Upper lobe of left lung (tissue), 6 donors: ENCODE results near the gene PROSER3. TPM values are rescaled to one million over a fixed set of nuclear protein-coding genes. Genes with fewer than 3 reads are reported as not detected.

Experiments
- ATAC-seq, 2 donors: fragments of 200-7000 bp; cut with Tn5 transposase; one replicate each; pipeline ENCODE4 v1.9.1; 2022; ENCODE audit warnings: mild to moderate bottlenecking in 2 of 2, moderate library complexity in 2 of 2; ENCODE audit not compliant: low FRiP score in 2 of 2
- DNase-seq, 2 donors: peaks; one replicate each; pipeline ENCODE4 v3.0.0-alpha.2; 2019 to 2020
- H3K27ac ChIP-seq, 4 donors: fragments of 200-600 bp; sonication (generic); one replicate each; pipeline ENCODE4 v1.5.1; 2016 to 2019
- H3K27me3 ChIP-seq, 4 donors: fragments of 200-600 bp; sonication (generic); one replicate each; pipeline ENCODE4 v1.5.1; 2017 to 2019
- H3K36me3 ChIP-seq, 4 donors: fragments of 200-600 bp; sonication (generic); one replicate each; pipeline ENCODE4 v1.5.1; 2016 to 2019
- H3K4me1 ChIP-seq, 4 donors: fragments of 200-600 bp; sonication (generic); one replicate each; pipeline ENCODE4 v1.5.1; 2018 to 2019
- H3K4me3 ChIP-seq, 4 donors: fragments of 200-600 bp; sonication (generic); one replicate each; pipeline ENCODE4 v1.5.1; 2017 to 2019; ENCODE audit warnings: mild to moderate bottlenecking in 2 of 4, moderate library complexity in 1 of 4
- H3K9me3 ChIP-seq, 4 donors: fragments of 200-600 bp; sonication (generic); one replicate each; pipeline ENCODE4 v1.5.1; 2018 to 2019
- EP300 ChIP-seq, 4 donors: sonication (generic); formaldehyde crosslinking; IDR thresholded peaks; one replicate each; pipeline ENCODE4 v1.5.1; 2017; ENCODE audit warnings: antibody characterized with exemption in 4 of 4, control low read depth in 2 of 4
- POLR2A ChIP-seq, 4 donors: fragments of 450-650 bp; IDR thresholded peaks; one replicate each; pipeline ENCODE4 v1.5.1; 2016 to 2017; ENCODE audit warnings: antibody characterized with exemption in 4 of 4, mild to moderate bottlenecking in 2 of 4
- POLR2AphosphoS5 ChIP-seq, 2 donors: sonication (generic); formaldehyde crosslinking; IDR thresholded peaks; one replicate each; pipeline ENCODE4 v1.5.1; 2017; ENCODE audit warnings: antibody characterized with exemption in 2 of 2
- WGBS, 2 donors: methylation state at CpG; one replicate each; pipeline ENCODE4 v1.1.5; 2017 to 2018; 5-methylcytosine and 5-hydroxymethylcytosine counted together
- total RNA-seq, 6 donors: library from RNA; depleted of rRNA in 4 of 6; stranded (reverse); fragments of >200 nt in 4 of 6; gene quantifications; one replicate each; pipeline versions ENCODE4 v1.1.0 to v1.2.1, GENCODE V29; 2016 to 2021
- TF ChIP-seq, protein P1 (sequence below), 6 experiments: fragments of 450-650 bp in 4 of 6; fragments of 200-600 bp in 2 of 6; sonication (generic) in 2 of 6; IDR thresholded peaks; one replicate each; pipeline ENCODE4 v1.5.1; 2016 to 2019; ENCODE audit warnings: antibody characterized with exemption in 6 of 6
- donor health status: DM: no; HTN: no; CAD: no; lungs with moderate emphysema.
- donor health status: DM: no; HTN: yes; CAD: no; lungs with severe emphysema.

The PROSER3 gene
- total RNA-seq, 6 donors from 2014 or later = 13.8 to 32.5 (median 19.5) TPM

DNA sequence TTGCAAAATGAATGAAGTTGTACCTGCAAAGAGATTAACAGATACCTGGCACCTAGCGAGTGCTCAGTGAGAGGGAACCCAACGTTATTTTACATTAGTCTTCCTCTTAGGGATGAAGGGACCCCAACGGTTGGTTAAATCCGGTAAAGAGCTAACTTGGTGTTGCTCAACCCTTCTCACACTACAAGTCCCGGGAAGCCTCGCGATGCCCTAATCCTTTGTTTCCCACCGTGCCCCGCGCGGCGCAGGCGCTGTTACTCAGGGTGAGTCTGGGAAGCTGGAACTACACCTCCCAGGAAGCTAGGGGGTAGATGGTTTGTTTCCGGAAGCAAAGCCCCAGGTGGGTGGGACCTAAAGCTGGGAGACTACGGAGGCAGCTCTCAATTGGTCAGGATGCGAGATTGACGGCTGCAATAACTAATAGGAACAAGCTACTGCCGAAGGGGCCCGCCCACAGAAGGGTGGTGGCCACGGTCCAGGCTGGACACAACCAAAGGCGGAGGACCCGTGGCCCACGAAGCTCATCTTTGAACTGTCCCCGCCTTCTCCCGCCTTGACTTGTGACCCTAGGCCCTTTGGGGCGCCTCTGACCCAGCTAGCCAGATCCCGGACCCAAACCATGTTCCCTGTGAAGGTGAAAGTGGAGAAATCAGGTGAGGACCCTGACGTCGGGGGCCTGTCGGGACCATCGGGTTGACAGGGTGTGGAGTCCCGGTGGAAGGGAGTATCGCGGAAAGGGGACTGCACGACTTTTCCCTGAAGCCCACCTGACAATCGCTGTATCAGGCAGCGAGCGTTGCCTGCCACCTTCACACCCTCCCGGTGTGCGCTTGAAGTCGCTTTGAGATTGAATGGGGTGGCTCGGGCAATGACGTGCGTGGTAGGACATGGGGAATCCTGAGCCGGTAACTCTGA, 9.6 kb upstream of the PROSER3 start, which contains the start of gene LIN37:
Gene LIN37, plus strand, starts transcription at position 471 of the 915 bp plus-strand sequence. Its CDS starts 149 bp downstream, at position 620.
- TF ChIP-seq, protein P1, sequence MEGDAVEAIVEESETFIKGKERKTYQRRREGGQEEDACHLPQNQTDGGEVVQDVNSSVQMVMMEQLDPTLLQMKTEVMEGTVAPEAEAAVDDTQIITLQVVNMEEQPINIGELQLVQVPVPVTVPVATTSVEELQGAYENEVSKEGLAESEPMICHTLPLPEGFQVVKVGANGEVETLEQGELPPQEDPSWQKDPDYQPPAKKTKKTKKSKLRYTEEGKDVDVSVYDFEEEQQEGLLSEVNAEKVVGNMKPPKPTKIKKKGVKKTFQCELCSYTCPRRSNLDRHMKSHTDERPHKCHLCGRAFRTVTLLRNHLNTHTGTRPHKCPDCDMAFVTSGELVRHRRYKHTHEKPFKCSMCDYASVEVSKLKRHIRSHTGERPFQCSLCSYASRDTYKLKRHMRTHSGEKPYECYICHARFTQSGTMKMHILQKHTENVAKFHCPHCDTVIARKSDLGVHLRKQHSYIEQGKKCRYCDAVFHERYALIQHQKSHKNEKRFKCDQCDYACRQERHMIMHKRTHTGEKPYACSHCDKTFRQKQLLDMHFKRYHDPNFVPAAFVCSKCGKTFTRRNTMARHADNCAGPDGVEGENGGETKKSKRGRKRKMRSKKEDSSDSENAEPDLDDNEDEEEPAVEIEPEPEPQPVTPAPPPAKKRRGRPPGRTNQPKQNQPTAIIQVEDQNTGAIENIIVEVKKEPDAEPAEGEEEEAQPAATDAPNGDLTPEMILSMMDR (IDR thresholded peaks at IDR 0.05) = peak in 4 of 6 experiments; percentile 23 to 62 (median 50)
- TF ChIP-seq EP300 (IDR thresholded peaks at IDR 0.05) (no peak), POLR2A (IDR thresholded peaks at IDR 0.05) (peak in 3 of 4 donors; percentile 55 to 92 (median 91)), POLR2AphosphoS5 (IDR thresholded peaks at IDR 0.05) (peak; percentile 76 to 96)
- WGBS, 2 donors = 0 to 1% methylated on average over 21 to 45 of the region's 45 CpGs
- peaks cover 35 to 49% (median 41%) of the 10 kb centered on the region in 4 donors for H3K4me1 ChIP-seq
- peak; percentile 92 to 96 for ATAC-seq
- H3K9me3 ChIP-seq = no peaks in the 10 kb centered on the region
- peaks cover 5 to 25% (median 15%) of the 10 kb centered on the region in 4 donors for H3K36me3 ChIP-seq
- peak within 1 kb of the TSS; percentile 62 to 92 (median 85) for H3K4me3 ChIP-seq
- peak within 1 kb of the TSS; percentile 58 to 92 (median 80) for H3K27ac ChIP-seq
- H3K27me3 ChIP-seq = no peaks in the 10 kb centered on the region
- DNase-seq = peak; percentile 100

DNA sequence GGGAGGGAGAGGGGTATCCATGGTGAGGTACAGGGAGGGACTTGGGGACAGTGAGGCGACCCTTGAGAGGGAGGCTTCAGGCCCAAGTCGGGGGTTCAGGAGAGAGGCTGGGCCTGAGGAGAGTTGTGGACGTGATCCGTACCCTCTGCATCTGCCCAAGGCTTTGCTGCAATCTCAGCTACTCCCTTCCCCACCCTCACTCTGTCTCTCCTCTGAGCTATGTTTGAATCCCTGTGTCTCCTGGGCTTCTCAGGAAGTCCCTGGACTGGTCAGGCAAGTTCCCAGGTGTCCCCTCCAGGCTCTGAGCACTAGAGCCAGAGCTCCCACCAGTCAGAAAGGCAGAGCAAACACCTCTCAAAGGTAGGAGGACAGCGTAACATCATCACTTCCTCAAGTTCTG, 7.8 kb upstream of the PROSER3 start:
- no peak for ATAC-seq
- H3K27ac ChIP-seq = no peak overlapping the region

DNA sequence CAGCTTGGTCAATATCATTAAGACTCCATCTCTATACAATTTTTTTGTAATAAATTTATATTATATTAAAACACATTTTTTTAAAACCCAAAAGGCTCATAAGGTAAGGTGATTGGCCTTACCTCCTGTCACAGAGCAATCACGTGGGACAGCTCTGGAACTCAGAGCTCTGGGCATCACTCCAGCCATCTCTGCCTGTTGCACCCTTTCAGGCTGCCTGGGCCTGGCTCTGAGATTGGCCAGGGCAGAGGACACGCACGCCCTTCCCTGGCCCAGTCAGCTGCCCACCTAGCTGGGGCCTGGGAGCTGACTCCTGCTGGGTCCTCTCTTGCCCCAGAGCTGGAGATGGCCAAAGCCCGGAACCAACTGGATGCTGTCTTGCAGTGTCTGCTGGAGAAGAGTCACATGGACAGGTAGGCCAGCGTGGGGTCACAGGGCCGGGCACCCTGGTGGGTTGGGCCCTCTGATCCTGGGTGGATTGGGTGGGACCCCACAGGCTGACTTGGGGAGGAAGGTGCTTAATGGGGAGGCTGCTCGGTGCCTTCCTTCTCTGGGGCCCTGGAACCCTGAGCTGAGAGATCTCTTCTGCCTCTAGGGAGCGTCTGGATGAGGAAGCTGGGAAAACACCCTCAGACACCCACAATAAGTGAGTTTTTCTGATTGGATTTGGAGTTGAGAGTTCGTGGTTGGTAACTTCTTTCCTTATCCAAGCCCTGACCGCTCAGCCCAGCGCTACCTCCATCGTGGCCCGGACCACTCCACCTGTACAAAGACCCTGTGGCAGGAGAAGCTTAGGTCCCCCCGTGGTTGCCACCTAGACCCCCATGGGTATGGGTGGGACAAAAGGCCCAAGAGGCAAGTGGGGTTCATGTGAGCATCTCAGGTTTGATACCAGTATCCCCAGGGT, 5.9 kb upstream of the PROSER3 start:
- peaks cover 34 to 47% (median 40%) of the 10 kb centered on the region in 4 donors for H3K4me1 ChIP-seq
- TF ChIP-seq POLR2A (IDR thresholded peaks at IDR 0.05) (no peak), EP300 (IDR thresholded peaks at IDR 0.05) (no peak), POLR2AphosphoS5 (IDR thresholded peaks at IDR 0.05) (no peak)
- TF ChIP-seq, protein P1 (IDR thresholded peaks at IDR 0.05) = no peak
- H3K27ac ChIP-seq = no peak overlapping the region
- H3K4me3 ChIP-seq = no peak overlapping the region
- WGBS, 2 donors = 91 to 93% methylated on average over 7 to 14 of the region's 14 CpGs
- peaks cover 0 to 3% (median 1%) of the 10 kb centered on the region in 4 donors for H3K27me3 ChIP-seq
- H3K36me3 ChIP-seq = peaks cover 15 to 34% (median 29%) of the 10 kb centered on the region in 4 donors
- no peaks in the 10 kb centered on the region for H3K9me3 ChIP-seq
- DNase-seq (peak in 1 of 2 donors; percentile 58), ATAC-seq (no peak)

More for the DNA sequence above, 7.8 kb upstream of the PROSER3 start:
- TF ChIP-seq, protein P1 (IDR thresholded peaks at IDR 0.05) = no peak
- TF ChIP-seq POLR2A (IDR thresholded peaks at IDR 0.05) (no peak), EP300 (IDR thresholded peaks at IDR 0.05) (no peak), POLR2AphosphoS5 (IDR thresholded peaks at IDR 0.05) (no peak)
- Histone ChIP-seq H3K27me3 (no peaks in the 10 kb centered on the region), H3K36me3 (peaks cover 15 to 34% (median 29%) of the 10 kb centered on the region in 4 donors), H3K9me3 (no peaks in the 10 kb centered on the region), H3K4me3 (no peak overlapping the region), H3K4me1 (peaks cover 26 to 40% (median 32%) of the 10 kb centered on the region in 4 donors)
- 75 to 91% methylated on average over 5 of the region's 5 CpGs for WGBS, 2 donors
- no peak for DNase-seq

DNA sequence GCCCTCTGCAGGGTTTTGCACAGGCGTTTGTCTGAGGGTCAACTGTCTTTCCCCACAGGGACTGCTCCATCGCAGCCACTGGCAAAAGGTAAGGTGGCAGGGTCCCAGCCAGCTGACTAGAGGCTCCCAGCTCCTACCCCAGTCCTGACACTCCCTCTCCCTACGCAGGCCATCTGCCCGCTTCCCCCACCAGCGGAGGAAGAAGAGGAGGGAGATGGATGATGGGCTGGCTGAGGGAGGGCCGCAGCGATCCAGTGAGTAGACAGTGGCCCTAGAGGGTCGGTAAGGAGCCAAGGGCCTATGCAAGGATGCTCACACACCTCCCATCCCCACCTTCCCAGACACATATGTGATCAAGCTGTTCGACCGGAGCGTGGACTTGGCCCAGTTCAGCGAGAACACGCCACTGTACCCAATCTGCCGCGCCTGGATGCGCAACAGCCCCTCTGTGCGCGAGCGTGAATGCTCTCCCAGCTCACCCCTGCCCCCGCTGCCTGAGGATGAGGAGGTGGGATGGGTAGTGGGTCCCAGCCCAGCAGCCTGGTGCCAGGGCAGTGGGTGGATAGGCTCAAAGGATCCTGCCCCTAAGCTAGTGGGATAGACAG, 5.1 kb upstream of the PROSER3 start:
- H3K4me1 ChIP-seq = peaks cover 35 to 48% (median 42%) of the 10 kb centered on the region in 4 donors
- no peak for ATAC-seq
- H3K9me3 ChIP-seq = no peaks in the 10 kb centered on the region
- H3K36me3 ChIP-seq = peaks cover 15 to 34% (median 29%) of the 10 kb centered on the region in 4 donors
- H3K4me3 ChIP-seq = no peak overlapping the region
- 95 to 97% methylated on average over 9 to 18 of the region's 20 CpGs for WGBS, 2 donors
- no peak overlapping the region for H3K27ac ChIP-seq
- TF ChIP-seq POLR2A (IDR thresholded peaks at IDR 0.05) (no peak), EP300 (IDR thresholded peaks at IDR 0.05) (no peak), POLR2AphosphoS5 (IDR thresholded peaks at IDR 0.05) (no peak)
- TF ChIP-seq, protein P1 (IDR thresholded peaks at IDR 0.05) = no peak
- DNase-seq = peak in 1 of 2 donors; percentile 68
- H3K27me3 ChIP-seq = peaks cover 0 to 3% (median 1%) of the 10 kb centered on the region in 4 donors
